Measurements from ENCODE around the gene ACAA1.

DNA sequence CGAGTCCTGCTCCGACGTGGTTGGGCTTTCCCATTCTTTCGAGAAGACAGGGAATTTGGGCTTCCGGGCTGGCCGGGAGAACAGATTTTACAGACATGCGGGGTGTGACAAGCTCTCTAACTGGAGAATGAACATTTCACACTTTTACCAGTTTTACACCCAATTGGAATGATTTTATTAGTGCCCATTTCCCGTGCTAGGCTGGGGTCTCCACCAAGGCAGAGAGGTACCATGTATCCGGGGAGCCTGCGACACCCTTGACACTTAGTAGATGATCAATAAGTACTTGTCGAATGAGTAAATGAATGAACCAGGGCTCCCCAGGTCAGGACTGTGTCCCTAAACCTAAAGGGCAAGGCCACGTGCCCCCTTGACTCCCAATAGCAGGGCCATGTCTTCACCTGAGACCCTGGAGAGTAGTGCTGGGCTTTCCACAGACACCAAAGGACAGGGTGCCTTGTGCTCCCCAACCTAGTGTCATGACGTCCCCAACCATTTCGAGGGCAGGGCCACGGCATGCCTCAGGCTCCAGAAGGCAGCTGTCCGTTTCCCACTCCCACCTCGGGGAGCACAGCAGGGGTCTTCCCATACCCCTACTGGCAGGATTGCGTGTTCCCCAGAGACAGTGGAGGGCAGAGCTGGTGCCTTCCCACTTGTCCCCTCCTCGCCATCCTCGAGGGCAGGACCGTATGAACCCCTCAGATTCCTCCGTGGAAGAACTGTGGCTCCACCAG is 855 bp upstream of the ACAA1 start:
- TF ChIP-seq, protein P1, sequence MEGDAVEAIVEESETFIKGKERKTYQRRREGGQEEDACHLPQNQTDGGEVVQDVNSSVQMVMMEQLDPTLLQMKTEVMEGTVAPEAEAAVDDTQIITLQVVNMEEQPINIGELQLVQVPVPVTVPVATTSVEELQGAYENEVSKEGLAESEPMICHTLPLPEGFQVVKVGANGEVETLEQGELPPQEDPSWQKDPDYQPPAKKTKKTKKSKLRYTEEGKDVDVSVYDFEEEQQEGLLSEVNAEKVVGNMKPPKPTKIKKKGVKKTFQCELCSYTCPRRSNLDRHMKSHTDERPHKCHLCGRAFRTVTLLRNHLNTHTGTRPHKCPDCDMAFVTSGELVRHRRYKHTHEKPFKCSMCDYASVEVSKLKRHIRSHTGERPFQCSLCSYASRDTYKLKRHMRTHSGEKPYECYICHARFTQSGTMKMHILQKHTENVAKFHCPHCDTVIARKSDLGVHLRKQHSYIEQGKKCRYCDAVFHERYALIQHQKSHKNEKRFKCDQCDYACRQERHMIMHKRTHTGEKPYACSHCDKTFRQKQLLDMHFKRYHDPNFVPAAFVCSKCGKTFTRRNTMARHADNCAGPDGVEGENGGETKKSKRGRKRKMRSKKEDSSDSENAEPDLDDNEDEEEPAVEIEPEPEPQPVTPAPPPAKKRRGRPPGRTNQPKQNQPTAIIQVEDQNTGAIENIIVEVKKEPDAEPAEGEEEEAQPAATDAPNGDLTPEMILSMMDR (conservative IDR thresholded peaks at IDR 0.05; ENCODE audit: low read depth, low read length), result no peak
- TF ChIP-seq EZH2 (IDR thresholded peaks at IDR 0.05; ENCODE audit: low read length, unreplicated experiment), result no peak

All from PC-3 (cell line).